Skeletal muscle tissue (tissue), 4 donors: ENCODE measurements around the gene SLC22A4. TPM values are rescaled to one million over a fixed set of nuclear protein-coding genes. Genes with fewer than 3 reads are reported as not detected.

ENCODE experiments used
- H3K27ac ChIP-seq: one replicate; pipeline ENCODE4 v1.7.0; 2013; ENCODE audit warnings: mild to moderate bottlenecking, low read depth, low read length, inconsistent platforms
- H3K27me3 ChIP-seq, 3 donors: one replicate each; pipeline ENCODE4 v1.7.0; 2013; ENCODE audit warnings: low read length in 3 of 3; ENCODE audit not compliant: control insufficient read depth in 3 of 3, insufficient read depth in 3 of 3
- H3K36me3 ChIP-seq, 3 donors: one replicate each; pipeline ENCODE4 v1.7.0; 2013; ENCODE audit warnings: low read length in 3 of 3; ENCODE audit not compliant: control insufficient read depth in 3 of 3, insufficient read depth in 3 of 3
- H3K4me1 ChIP-seq, 3 donors: one replicate each; pipeline ENCODE4 v1.7.0; 2013; ENCODE audit warnings: low read length in 3 of 3, mild to moderate bottlenecking in 3 of 3; ENCODE audit not compliant: control insufficient read depth in 3 of 3, insufficient read depth in 3 of 3
- H3K4me3 ChIP-seq, 3 donors: one replicate each; pipeline ENCODE4 v1.7.0; 2013; ENCODE audit warnings: low read length in 3 of 3
- H3K9ac ChIP-seq, 3 donors: one replicate each; pipeline ENCODE4 v1.7.0; 2013; ENCODE audit warnings: low read length in 3 of 3, mild to moderate bottlenecking in 3 of 3, moderate library complexity in 2 of 3, low read depth in 1 of 3
- H3K9me3 ChIP-seq, 3 donors: one replicate each; pipeline ENCODE4 v1.7.0; 2013; ENCODE audit warnings: low read length in 3 of 3; ENCODE audit not compliant: control insufficient read depth in 3 of 3
- total RNA-seq: library from RNA; depleted of rRNA; stranded (reverse); fragments of >200 nt; gene quantifications from one replicate; pipeline ENCODE4 v1.2.3, GENCODE V29; 2014
- donor health status: Osteomylitis.

The SLC22A4 gene
- total RNA-seq, 1 donor from 2014 or later = 3.1 TPM

- peaks cover 0 to 4% (median 3%) of the 10 kb centered on the region in 3 donors for H3K36me3 ChIP-seq
- H3K9me3 ChIP-seq = no peaks in the 10 kb centered on the region
- peak overlapping the region in 1 of 3 donors; percentile 95 for H3K4me3 ChIP-seq
- H3K27ac ChIP-seq = no peak overlapping the region
- H3K4me1 ChIP-seq = peaks cover 20 to 68% (median 49%) of the 10 kb centered on the region in 3 donors
- H3K9ac ChIP-seq = peak overlapping the region in 1 of 3 donors; percentile 11
- H3K27me3 ChIP-seq = no peaks in the 10 kb centered on the region
Observed at GRCh38 chr5:132372127-132372526, 77.9 kb downstream of the SLC22A4 start.

- Histone ChIP-seq H3K4me1 (peaks cover 24 to 72% (median 53%) of the 10 kb centered on the region in 3 donors), H3K27ac (no peak overlapping the region), H3K9me3 (no peaks in the 10 kb centered on the region), H3K9ac (no peak overlapping the region), H3K4me3 (peak overlapping the region in 1 of 3 donors; percentile 95), H3K36me3 (peaks cover 0 to 4% (median 3%) of the 10 kb centered on the region in 3 donors), H3K27me3 (no peaks in the 10 kb centered on the region)
Observed at GRCh38 chr5:132372542-132372941, 78.3 kb downstream of the SLC22A4 start.

- no peak overlapping the region for H3K4me3 ChIP-seq
- no peaks in the 10 kb centered on the region for H3K27me3 ChIP-seq
- peaks cover 32 to 72% (median 61%) of the 10 kb centered on the region in 3 donors for H3K4me1 ChIP-seq
- no peak overlapping the region for H3K27ac ChIP-seq
- H3K36me3 ChIP-seq = peaks cover 2 to 11% (median 9%) of the 10 kb centered on the region in 3 donors
- H3K9me3 ChIP-seq = no peaks in the 10 kb centered on the region
- H3K9ac ChIP-seq = peak overlapping the region in 1 of 3 donors; percentile 40
Observed at GRCh38 chr5:132375957-132376356, 81.8 kb downstream of the SLC22A4 start.

- Histone ChIP-seq H3K9ac (peak overlapping the region in 2 of 3 donors; percentile 54 to 71), H3K4me1 (peaks cover 25 to 62% (median 52%) of the 10 kb centered on the region in 3 donors), H3K4me3 (peak overlapping the region; percentile 6 to 61 (median 45)), H3K36me3 (peaks cover 1 to 19% (median 14%) of the 10 kb centered on the region in 3 donors), H3K9me3 (no peaks in the 10 kb centered on the region), H3K27ac (peak overlapping the region; percentile 9), H3K27me3 (no peaks in the 10 kb centered on the region)
Observed at GRCh38 chr5:132376694-132377641, 82.8 kb downstream of the SLC22A4 start.

GRCh38 chr5:132377738-132378137, 83.5 kb downstream of the SLC22A4 start:
- Histone ChIP-seq H3K36me3 (peaks cover 0 to 19% (median 14%) of the 10 kb centered on the region in 3 donors), H3K27ac (peak overlapping the region; percentile 52), H3K27me3 (no peaks in the 10 kb centered on the region), H3K9ac (peak overlapping the region in 1 of 3 donors; percentile 71), H3K9me3 (no peaks in the 10 kb centered on the region), H3K4me3 (peak overlapping the region in 1 of 3 donors; percentile 61), H3K4me1 (peaks cover 24 to 54% (median 44%) of the 10 kb centered on the region in 3 donors)

GRCh38 chr5:132378580-132378979, 84.4 kb downstream of the SLC22A4 start:
- H3K9ac ChIP-seq = peak overlapping the region in 2 of 3 donors; percentile 44 to 71
- H3K27me3 ChIP-seq = no peaks in the 10 kb centered on the region
- H3K4me3 ChIP-seq = no peak overlapping the region
- H3K4me1 ChIP-seq = peaks cover 24 to 48% (median 42%) of the 10 kb centered on the region in 3 donors
- H3K36me3 ChIP-seq = peaks cover 0 to 19% (median 14%) of the 10 kb centered on the region in 3 donors
- H3K9me3 ChIP-seq = no peaks in the 10 kb centered on the region
- H3K27ac ChIP-seq = peak overlapping the region; percentile 52

- H3K4me3 ChIP-seq = no peak overlapping the region
- peaks cover 6 to 22% (median 21%) of the 10 kb centered on the region in 3 donors for H3K36me3 ChIP-seq
- H3K9ac ChIP-seq = no peak overlapping the region
- H3K27me3 ChIP-seq = no peaks in the 10 kb centered on the region
- no peak overlapping the region for H3K27ac ChIP-seq
- H3K9me3 ChIP-seq = no peaks in the 10 kb centered on the region
- H3K4me1 ChIP-seq = peaks cover 24 to 38% (median 34%) of the 10 kb centered on the region in 3 donors
Observed at GRCh38 chr5:132380047-132380446, 85.9 kb downstream of the SLC22A4 start.

GRCh38 chr5:132380741-132381140, 86.5 kb downstream of the SLC22A4 start:
- no peak overlapping the region for H3K27ac ChIP-seq
- peaks cover 27 to 39% (median 34%) of the 10 kb centered on the region in 3 donors for H3K4me1 ChIP-seq
- H3K27me3 ChIP-seq = no peaks in the 10 kb centered on the region
- no peaks in the 10 kb centered on the region for H3K9me3 ChIP-seq
- H3K36me3 ChIP-seq = peaks cover 9 to 24% (median 21%) of the 10 kb centered on the region in 3 donors
- peak overlapping the region in 1 of 3 donors; percentile 16 for H3K9ac ChIP-seq
- no peak overlapping the region for H3K4me3 ChIP-seq

GRCh38 chr5:132381614-132382013, 87.4 kb downstream of the SLC22A4 start:
- Histone ChIP-seq H3K9ac (no peak overlapping the region), H3K27ac (no peak overlapping the region), H3K27me3 (no peaks in the 10 kb centered on the region), H3K36me3 (peaks cover 9 to 26% (median 21%) of the 10 kb centered on the region in 3 donors), H3K4me3 (no peak overlapping the region), H3K4me1 (peaks cover 31 to 37% (median 33%) of the 10 kb centered on the region in 3 donors), H3K9me3 (no peaks in the 10 kb centered on the region)

GRCh38 chr5:132383261-132383660, 89.1 kb downstream of the SLC22A4 start:
- no peaks in the 10 kb centered on the region for H3K9me3 ChIP-seq
- H3K4me1 ChIP-seq = peaks cover 27 to 32% (median 29%) of the 10 kb centered on the region in 3 donors
- H3K27me3 ChIP-seq = no peaks in the 10 kb centered on the region
- H3K9ac ChIP-seq = no peak overlapping the region
- no peak overlapping the region for H3K27ac ChIP-seq
- peaks cover 11 to 26% (median 18%) of the 10 kb centered on the region in 3 donors for H3K36me3 ChIP-seq
- no peak overlapping the region for H3K4me3 ChIP-seq
